Smooth muscle cell (in vitro differentiated cells): ENCODE results near the gene LASP1. TPM values are rescaled to one million over a fixed set of nuclear protein-coding genes. Genes with fewer than 3 reads are reported as not detected.

Experiments used
- DNase-seq: peaks from one replicate; lab custom pipeline; 2025; ENCODE audit not compliant: unreplicated experiment; lab: John Stamatoyannopoulos, UW
- H2AFZ ChIP-seq: fragments of 200-600 bp; sonication (generic); 2 replicates; pipeline ENCODE4 v1.6.0; 2016; ENCODE audit warnings: antibody characterized with exemption, low read depth, mild to moderate bottlenecking
- H3F3A ChIP-seq: fragments of 200-600 bp; sonication (generic); 2 replicates; pipeline ENCODE4 v1.6.0; 2017; ENCODE audit warnings: antibody characterized with exemption, low read depth
- H3K27ac ChIP-seq: fragments of 200-600 bp; sonication (generic); 2 replicates; pipeline ENCODE4 v1.5.1; 2016; ENCODE audit warnings: low read depth, mild to moderate bottlenecking
- H3K27me3 ChIP-seq: fragments of 200-600 bp; sonication (generic); 2 replicates; pipeline ENCODE4 v1.6.1; 2016; ENCODE audit warnings: low read depth, mild to moderate bottlenecking
- H3K36me3 ChIP-seq: fragments of 200-600 bp; sonication (generic); 2 replicates; pipeline ENCODE4 v1.5.1; 2016; ENCODE audit warnings: low read depth
- H3K4me1 ChIP-seq: fragments of 200-600 bp; sonication (generic); 2 replicates; pipeline ENCODE4 v1.5.1; 2016; ENCODE audit warnings: low read depth
- H3K4me2 ChIP-seq: fragments of 200-600 bp; sonication (generic); 2 replicates; pipeline ENCODE4 v1.6.0; 2016; ENCODE audit warnings: mild to moderate bottlenecking
- H3K4me3 ChIP-seq: fragments of 200-600 bp; sonication (generic); 2 replicates; pipeline ENCODE4 v1.5.1; 2016; ENCODE audit warnings: mild to moderate bottlenecking
- H3K79me2 ChIP-seq: fragments of 200-600 bp; sonication (generic); 2 replicates; pipeline ENCODE4 v1.6.0; 2016; ENCODE audit warnings: low read depth, mild to moderate bottlenecking
- H3K9ac ChIP-seq: fragments of 200-600 bp; sonication (generic); 2 replicates; pipeline ENCODE4 v1.6.0; 2016; ENCODE audit warnings: low read depth
- H3K9me3 ChIP-seq: fragments of 200-600 bp; sonication (generic); replicated peaks from 2 replicates; pipeline ENCODE4 v1.5.1; 2016; ENCODE audit warnings: low read depth
- H4K20me1 ChIP-seq: fragments of 200-600 bp; sonication (generic); 2 replicates; pipeline ENCODE4 v1.6.0; 2016; ENCODE audit warnings: low read depth
- WGBS: methylation state at CpG from one replicate; pipeline ENCODE4 v1.1.7; 2016; ENCODE audit warnings: low lambda C conversion rate; 5-methylcytosine and 5-hydroxymethylcytosine counted together
- polyA plus RNA-seq: library from polyadenylated mRNA; unstranded; fragments of >200 nt; fragmentation: Nextera tagmentation; extraction: Ambion mirVana; gene quantifications from 2 replicates; pipeline ENCODE4 v1.2.1, GENCODE V29; 2016
- total RNA-seq: library from RNA; depleted of rRNA; stranded (reverse); fragments of >200 nt; gene quantifications from 2 replicates; pipeline ENCODE4 v1.2.3, GENCODE V29; 2014
- TF ChIP-seq, protein P1 (sequence below): fragments of 200-600 bp; sonication (generic); IDR thresholded peaks from 2 replicates; pipeline ENCODE4 v1.5.1; 2017; ENCODE audit warnings: borderline replicate concordance, mild to moderate bottlenecking, antibody characterized with exemption; ENCODE audit not compliant: insufficient read depth, poor library complexity, severe bottlenecking

LASP1 gene
- total and polyA plus RNA-seq, 2 experiments from 2014 or later: 130 to 133 TPM

DNA sequence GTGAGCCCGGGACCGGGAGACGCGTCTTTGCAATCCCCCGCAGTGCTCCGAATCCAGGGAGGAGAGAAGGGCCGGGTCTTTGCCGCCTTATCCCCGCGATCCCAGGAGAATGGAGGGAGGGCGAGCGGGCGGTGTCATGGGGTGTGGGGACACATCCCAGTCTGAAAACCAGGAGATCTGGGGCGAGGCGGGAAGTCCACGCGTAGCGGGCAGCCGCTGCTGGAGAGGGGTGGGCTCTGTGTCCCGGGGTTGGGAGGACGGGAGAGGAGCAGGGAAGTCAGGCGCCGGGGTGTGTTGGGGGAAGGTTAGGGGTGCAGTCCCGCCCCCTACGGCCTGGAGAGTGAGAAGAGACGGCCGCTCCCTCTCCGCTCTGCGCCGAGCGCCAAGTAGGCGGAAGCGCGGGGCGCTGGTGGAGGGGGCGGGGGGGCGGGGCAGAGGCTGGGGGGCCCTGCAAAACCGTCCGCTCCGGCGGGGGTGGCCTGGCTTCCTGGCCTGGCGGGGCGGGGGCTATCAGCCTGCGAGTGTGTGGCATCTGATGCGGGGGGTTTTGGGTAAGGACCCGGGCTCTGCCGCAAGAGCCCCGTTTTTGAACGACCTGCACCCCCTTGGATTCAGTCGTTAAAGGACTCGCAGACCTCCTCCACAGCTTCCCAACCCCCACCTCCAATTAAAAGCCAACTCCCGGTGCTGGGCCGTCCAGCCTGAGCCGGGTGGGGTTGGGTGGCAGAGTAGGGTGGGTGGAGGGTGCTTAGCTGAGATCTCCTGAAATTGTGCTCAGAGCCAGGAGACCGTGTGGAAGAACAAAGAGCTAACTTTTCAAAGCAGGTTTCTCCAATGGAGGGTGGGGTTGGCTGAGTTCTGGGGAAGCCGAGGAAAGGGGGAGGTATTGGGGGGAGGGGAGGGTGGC lies 654 bp downstream of the LASP1 start:
- H3K36me3 ChIP-seq: no peaks in the 10 kb centered on the region
- DNase-seq: peak; percentile 63
- peak overlapping the region; percentile 86 for H3K9ac ChIP-seq
- TF ChIP-seq, protein P1, sequence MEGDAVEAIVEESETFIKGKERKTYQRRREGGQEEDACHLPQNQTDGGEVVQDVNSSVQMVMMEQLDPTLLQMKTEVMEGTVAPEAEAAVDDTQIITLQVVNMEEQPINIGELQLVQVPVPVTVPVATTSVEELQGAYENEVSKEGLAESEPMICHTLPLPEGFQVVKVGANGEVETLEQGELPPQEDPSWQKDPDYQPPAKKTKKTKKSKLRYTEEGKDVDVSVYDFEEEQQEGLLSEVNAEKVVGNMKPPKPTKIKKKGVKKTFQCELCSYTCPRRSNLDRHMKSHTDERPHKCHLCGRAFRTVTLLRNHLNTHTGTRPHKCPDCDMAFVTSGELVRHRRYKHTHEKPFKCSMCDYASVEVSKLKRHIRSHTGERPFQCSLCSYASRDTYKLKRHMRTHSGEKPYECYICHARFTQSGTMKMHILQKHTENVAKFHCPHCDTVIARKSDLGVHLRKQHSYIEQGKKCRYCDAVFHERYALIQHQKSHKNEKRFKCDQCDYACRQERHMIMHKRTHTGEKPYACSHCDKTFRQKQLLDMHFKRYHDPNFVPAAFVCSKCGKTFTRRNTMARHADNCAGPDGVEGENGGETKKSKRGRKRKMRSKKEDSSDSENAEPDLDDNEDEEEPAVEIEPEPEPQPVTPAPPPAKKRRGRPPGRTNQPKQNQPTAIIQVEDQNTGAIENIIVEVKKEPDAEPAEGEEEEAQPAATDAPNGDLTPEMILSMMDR: no peak
- peak overlapping the region; percentile 97 for H3K4me2 ChIP-seq
- peaks cover 19% of the 10 kb centered on the region for H3F3A ChIP-seq
- under 1% methylated on average over 39 of the region's 56 CpGs for WGBS
- no peaks in the 10 kb centered on the region for H3K27me3 ChIP-seq
- H3K9me3 ChIP-seq: no peaks in the 10 kb centered on the region
- H3K27ac ChIP-seq: peak overlapping the region; percentile 73
- H3K4me1 ChIP-seq: peaks cover 15% of the 10 kb centered on the region
- H3K79me2 ChIP-seq: peaks cover 56% of the 10 kb centered on the region
- peak overlapping the region; percentile 8 for H2AFZ ChIP-seq
- H4K20me1 ChIP-seq: peaks cover 48% of the 10 kb centered on the region
- peak overlapping the region; percentile 76 for H3K4me3 ChIP-seq

DNA sequence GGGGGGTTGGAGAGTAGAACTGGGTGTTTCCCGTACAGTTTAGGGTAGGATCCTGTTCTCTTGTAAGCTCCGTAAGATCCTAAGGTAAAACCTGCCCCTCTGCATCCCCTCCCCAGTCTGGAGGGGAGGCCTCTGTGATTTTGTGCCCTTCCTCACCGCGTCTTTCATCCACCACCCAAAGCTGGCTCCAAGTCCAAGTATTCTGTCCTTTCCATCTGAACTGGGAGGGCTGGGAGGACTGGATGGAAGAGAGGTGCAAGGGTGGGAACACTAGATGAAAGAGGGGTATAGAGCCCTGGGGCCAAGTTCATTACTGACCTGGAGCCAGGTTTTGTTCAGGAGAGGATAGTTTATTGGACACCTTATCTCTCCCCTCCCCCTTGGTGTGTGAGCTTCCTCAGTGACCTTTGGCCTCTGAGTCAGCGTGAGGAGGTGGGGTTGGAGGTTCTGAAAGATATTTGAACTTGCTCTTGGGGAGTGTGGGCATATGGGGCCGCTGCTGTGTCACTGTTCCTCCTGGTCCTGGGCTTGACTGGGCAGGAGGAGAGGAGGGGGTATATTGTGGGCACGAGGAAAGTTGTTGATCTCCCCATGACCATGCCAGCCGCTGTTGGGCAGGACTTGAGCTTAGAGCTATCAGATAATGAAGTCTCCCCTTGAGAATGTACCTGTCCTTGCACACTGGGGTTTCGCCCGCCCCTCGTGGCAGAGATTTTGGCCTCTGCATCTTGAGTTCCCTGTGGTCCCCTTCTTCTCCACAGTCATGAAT lies 1.6 kb downstream of the LASP1 start:
- peak overlapping the region; percentile 76 for H3K4me3 ChIP-seq
- H3K27me3 ChIP-seq: no peaks in the 10 kb centered on the region
- H3K4me1 ChIP-seq: peaks cover 18% of the 10 kb centered on the region
- H3K27ac ChIP-seq: peak overlapping the region; percentile 57
- H3F3A ChIP-seq: peaks cover 15% of the 10 kb centered on the region
- H3K4me2 ChIP-seq: peak overlapping the region; percentile 97
- no peaks in the 10 kb centered on the region for H3K36me3 ChIP-seq
- H4K20me1 ChIP-seq: peaks cover 57% of the 10 kb centered on the region
- peaks cover 65% of the 10 kb centered on the region for H3K79me2 ChIP-seq
- H2AFZ ChIP-seq: no peak overlapping the region
- peak overlapping the region; percentile 86 for H3K9ac ChIP-seq
- DNase-seq: no peak
- no peaks in the 10 kb centered on the region for H3K9me3 ChIP-seq
- 23% methylated on average over 11 of the region's 11 CpGs for WGBS
- TF ChIP-seq, protein P1: no peak

DNA sequence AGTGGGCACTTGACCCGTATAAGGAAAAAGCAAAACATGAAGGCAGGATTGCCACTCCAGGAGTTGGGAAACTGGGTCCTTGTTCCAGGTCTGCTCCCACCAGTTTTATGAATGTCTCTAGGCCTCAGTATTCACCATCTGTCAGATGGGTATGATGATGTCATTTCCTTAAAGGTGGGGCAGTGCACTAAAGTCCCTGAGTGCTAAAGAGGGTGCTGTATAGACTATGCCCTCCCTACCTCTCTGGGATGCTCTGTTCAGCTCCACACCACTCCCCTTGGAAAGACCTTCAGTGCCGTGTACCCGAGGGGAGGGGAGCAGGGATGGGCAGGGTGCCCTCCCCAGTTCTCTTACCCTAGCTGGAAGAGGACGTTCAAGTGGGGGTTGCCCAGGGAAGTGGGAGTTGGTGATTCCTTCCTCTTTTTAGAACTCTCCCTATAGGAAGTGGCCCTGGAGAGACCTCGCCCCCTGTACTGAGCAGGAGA lies 2.2 kb downstream of the LASP1 start:
- no peaks in the 10 kb centered on the region for H3K36me3 ChIP-seq
- H3K9ac ChIP-seq: peak overlapping the region; percentile 6
- peak overlapping the region; percentile 76 for H3K4me3 ChIP-seq
- H3K4me1 ChIP-seq: peaks cover 21% of the 10 kb centered on the region
- 77% methylated on average over 5 of the region's 5 CpGs for WGBS
- DNase-seq: no peak
- no peaks in the 10 kb centered on the region for H3K9me3 ChIP-seq
- H2AFZ ChIP-seq: no peak overlapping the region
- H4K20me1 ChIP-seq: peaks cover 64% of the 10 kb centered on the region
- peaks cover 15% of the 10 kb centered on the region for H3F3A ChIP-seq
- H3K79me2 ChIP-seq: peaks cover 70% of the 10 kb centered on the region
- H3K27ac ChIP-seq: peak overlapping the region; percentile 28
- TF ChIP-seq, protein P1: no peak
- peak overlapping the region; percentile 97 for H3K4me2 ChIP-seq
- no peaks in the 10 kb centered on the region for H3K27me3 ChIP-seq
